K562 (cell line): ENCODE results near the gene AGL. TPM values are rescaled to one million over a fixed set of nuclear protein-coding genes. Genes with fewer than 3 reads are reported as not detected.
A peak's percentile ranks its signal among the peaks of the same experiment; 100 is the strongest.

ENCODE experiments used
- BRD9 ChIP-seq: fragments of 450-650 bp; IDR thresholded peaks from 2 replicates; pipeline ENCODE4 v1.6.1; 2018; ENCODE audit warnings: low read depth; ENCODE audit not compliant: partially characterized antibody
- ELF1 ChIP-seq: fragments of 200-800 bp; sonication (Bioruptor generic); IDR thresholded peaks from 2 replicates; pipeline ENCODE4 v1.6.1; 2016; ENCODE audit warnings: missing genetic modification characterization, missing compliant biosample characterization
- ERF ChIP-seq: fragments of 450-650 bp; formaldehyde crosslinking; IDR thresholded peaks from 2 replicates; pipeline ENCODE4 v1.4.0; 2020; ENCODE audit warnings: mild to moderate bottlenecking, mixed read lengths
- HNRNPL ChIP-seq: fragments of 200-400 bp; formaldehyde crosslinking; IDR thresholded peaks from 2 replicates; pipeline ENCODE4 v1.6.1; 2017; ENCODE audit warnings: low read depth, mild to moderate bottlenecking, low read length
- PHF20 ChIP-seq: fragments of 450-650 bp; IDR thresholded peaks from 2 replicates; pipeline ENCODE4 v1.6.1; 2018; ENCODE audit not compliant: partially characterized antibody
- POLR2G ChIP-seq: fragments of 200-400 bp; formaldehyde crosslinking; IDR thresholded peaks from 2 replicates; pipeline ENCODE4 v1.6.1; 2017; ENCODE audit warnings: low read depth, mild to moderate bottlenecking, antibody characterized with exemption, low read length, moderate library complexity
- SRSF7 ChIP-seq: fragments of 200-400 bp; formaldehyde crosslinking; optimal IDR thresholded peaks from 2 replicates; pipeline ENCODE3; 2017; ENCODE audit warnings: mild to moderate bottlenecking, low read depth, low read length
- TSC22D4 ChIP-seq: fragments of 450-650 bp; IDR thresholded peaks from 2 replicates; pipeline ENCODE4 v1.6.1; 2016; ENCODE audit warnings: missing genetic modification characterization, missing biosample characterization, control low read depth
- ZNF133 ChIP-seq: fragments of 250-450 bp; sonication (Bioruptor Pico); IDR thresholded peaks from 2 replicates; pipeline ENCODE4 v1.4.0; 2020; ENCODE audit warnings: mild to moderate bottlenecking
- ZNF395 ChIP-seq: fragments of 200-800 bp; sonication (Bioruptor generic); IDR thresholded peaks from 2 replicates; pipeline ENCODE4 v1.6.1; 2017; ENCODE audit warnings: missing genetic modification characterization, missing compliant biosample characterization
- polyA plus RNA-seq, 8 experiments: library from polyadenylated mRNA; depleted of rRNA in 4 of 8; stranded (reverse) in 5 of 8; unstranded in 3 of 8; fragments of >200 nt; fragmentation: Nextera tagmentation in 2 of 8; fragmentation: Illumina TruSeq in 1 of 8; extraction: Ambion mirVana in 2 of 8; extraction: Trizol in 1 of 8; gene quantifications; 2 replicates each; pipeline versions ENCODE4 v1.2.1 to v1.2.3, GENCODE V29; 2011 to 2014; ENCODE audit warnings: inconsistent platforms in 1 of 8, missing spikeins in 1 of 8
- total RNA-seq, 7 experiments: library from RNA; depleted of rRNA in 6 of 7; stranded (reverse); fragments of >200 nt in 6 of 7; fragmentation: Illumina TruSeq in 2 of 7; extraction: Trizol in 2 of 7; gene quantifications; 2 replicates each; pipeline versions ENCODE4 v1.2.1 to v1.2.3, GENCODE V29; 2011 to 2021; ENCODE audit warnings: low replicate concordance in 1 of 7
- TF ChIP-seq, protein P1 (sequence below): fragments of 450-650 bp; formaldehyde crosslinking; IDR thresholded peaks from 2 replicates; pipeline ENCODE4 v1.4.0; 2020; ENCODE audit warnings: mild to moderate bottlenecking, moderate library complexity
- TF ChIP-seq, protein P2 (sequence below): fragments of 150-350 bp; conservative IDR thresholded peaks from 2 replicates; pipeline ENCODE4 v1.6.1; 2014; ENCODE audit warnings: low read length
- TF ChIP-seq, protein P3 (sequence below): fragments of 250-450 bp; sonication (Bioruptor Pico); IDR thresholded peaks from 2 replicates; pipeline ENCODE4 v1.8.0; 2021; ENCODE audit warnings: moderate library complexity, mild to moderate bottlenecking, inconsistent platforms
- TF ChIP-seq, protein P4 (sequence below), 2 experiments: IDR thresholded peaks; 2 replicates each; pipeline ENCODE4 v1.6.1; 2012; ENCODE audit warnings: improper control_type of control experiment in 2 of 2, low read depth in 2 of 2, low read length in 2 of 2, borderline replicate concordance in 1 of 2
- TF ChIP-seq, protein P5 (sequence below), 2 experiments: fragments of 250-450 bp in 1 of 2; fragments of 450-650 bp in 1 of 2; sonication (Bioruptor Pico) in 1 of 2; IDR thresholded peaks; 2 replicates each; pipeline versions ENCODE4 v1.6.1 to v1.8.0; 2016 to 2021; ENCODE audit warnings: mild to moderate bottlenecking in 2 of 2, moderate library complexity in 2 of 2, missing compliant biosample characterization in 1 of 2, missing genetic modification characterization in 1 of 2

AGL gene
- total and polyA plus RNA-seq, 9 of the 15 experiments (the other 6 are each of a cell fraction or from before 2014, with no cell fraction given), result 6.3 to 20.4 (median 12.4) TPM

- no peak for TF ChIP-seq TSC22D4 (tag)
- TF ChIP-seq, protein P1, sequence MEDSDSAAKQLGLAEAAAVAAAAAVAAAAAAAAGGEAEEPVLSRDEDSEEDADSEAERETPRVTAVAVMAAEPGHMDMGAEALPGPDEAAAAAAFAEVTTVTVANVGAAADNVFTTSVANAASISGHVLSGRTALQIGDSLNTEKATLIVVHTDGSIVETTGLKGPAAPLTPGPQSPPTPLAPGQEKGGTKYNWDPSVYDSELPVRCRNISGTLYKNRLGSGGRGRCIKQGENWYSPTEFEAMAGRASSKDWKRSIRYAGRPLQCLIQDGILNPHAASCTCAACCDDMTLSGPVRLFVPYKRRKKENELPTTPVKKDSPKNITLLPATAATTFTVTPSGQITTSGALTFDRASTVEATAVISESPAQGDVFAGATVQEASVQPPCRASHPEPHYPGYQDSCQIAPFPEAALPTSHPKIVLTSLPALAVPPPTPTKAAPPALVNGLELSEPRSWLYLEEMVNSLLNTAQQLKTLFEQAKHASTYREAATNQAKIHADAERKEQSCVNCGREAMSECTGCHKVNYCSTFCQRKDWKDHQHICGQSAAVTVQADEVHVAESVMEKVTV (CRISPR knock-in tag), result no peak
- TF ChIP-seq ZNF395, result peak; percentile 21; the same call in 1 of the 2 replicates
- no peak for TF ChIP-seq ZNF133
- peak; percentile 83; the same call in 1 of the 2 replicates for TF ChIP-seq ERF
- peak; percentile 90 for TF ChIP-seq HNRNPL
- TF ChIP-seq PHF20, result peak; percentile 83
- TF ChIP-seq, protein P2, sequence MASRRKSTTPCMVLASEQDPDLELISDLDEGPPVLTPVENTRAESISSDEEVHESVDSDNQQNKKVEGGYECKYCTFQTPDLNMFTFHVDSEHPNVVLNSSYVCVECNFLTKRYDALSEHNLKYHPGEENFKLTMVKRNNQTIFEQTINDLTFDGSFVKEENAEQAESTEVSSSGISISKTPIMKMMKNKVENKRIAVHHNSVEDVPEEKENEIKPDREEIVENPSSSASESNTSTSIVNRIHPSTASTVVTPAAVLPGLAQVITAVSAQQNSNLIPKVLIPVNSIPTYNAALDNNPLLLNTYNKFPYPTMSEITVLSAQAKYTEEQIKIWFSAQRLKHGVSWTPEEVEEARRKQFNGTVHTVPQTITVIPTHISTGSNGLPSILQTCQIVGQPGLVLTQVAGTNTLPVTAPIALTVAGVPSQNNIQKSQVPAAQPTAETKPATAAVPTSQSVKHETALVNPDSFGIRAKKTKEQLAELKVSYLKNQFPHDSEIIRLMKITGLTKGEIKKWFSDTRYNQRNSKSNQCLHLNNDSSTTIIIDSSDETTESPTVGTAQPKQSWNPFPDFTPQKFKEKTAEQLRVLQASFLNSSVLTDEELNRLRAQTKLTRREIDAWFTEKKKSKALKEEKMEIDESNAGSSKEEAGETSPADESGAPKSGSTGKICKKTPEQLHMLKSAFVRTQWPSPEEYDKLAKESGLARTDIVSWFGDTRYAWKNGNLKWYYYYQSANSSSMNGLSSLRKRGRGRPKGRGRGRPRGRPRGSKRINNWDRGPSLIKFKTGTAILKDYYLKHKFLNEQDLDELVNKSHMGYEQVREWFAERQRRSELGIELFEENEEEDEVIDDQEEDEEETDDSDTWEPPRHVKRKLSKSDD, result peak; percentile 46; the same call in 1 of the 2 replicates
- TF ChIP-seq, protein P3, sequence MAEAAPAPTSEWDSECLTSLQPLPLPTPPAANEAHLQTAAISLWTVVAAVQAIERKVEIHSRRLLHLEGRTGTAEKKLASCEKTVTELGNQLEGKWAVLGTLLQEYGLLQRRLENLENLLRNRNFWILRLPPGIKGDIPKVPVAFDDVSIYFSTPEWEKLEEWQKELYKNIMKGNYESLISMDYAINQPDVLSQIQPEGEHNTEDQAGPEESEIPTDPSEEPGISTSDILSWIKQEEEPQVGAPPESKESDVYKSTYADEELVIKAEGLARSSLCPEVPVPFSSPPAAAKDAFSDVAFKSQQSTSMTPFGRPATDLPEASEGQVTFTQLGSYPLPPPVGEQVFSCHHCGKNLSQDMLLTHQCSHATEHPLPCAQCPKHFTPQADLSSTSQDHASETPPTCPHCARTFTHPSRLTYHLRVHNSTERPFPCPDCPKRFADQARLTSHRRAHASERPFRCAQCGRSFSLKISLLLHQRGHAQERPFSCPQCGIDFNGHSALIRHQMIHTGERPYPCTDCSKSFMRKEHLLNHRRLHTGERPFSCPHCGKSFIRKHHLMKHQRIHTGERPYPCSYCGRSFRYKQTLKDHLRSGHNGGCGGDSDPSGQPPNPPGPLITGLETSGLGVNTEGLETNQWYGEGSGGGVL, result no peak
- TF ChIP-seq SRSF7, result no peak
- TF ChIP-seq BRD9, result no peak
- TF ChIP-seq ELF1 (tag), result peak; percentile 95
- peak; percentile 97 for TF ChIP-seq POLR2G
- TF ChIP-seq, protein P4, sequence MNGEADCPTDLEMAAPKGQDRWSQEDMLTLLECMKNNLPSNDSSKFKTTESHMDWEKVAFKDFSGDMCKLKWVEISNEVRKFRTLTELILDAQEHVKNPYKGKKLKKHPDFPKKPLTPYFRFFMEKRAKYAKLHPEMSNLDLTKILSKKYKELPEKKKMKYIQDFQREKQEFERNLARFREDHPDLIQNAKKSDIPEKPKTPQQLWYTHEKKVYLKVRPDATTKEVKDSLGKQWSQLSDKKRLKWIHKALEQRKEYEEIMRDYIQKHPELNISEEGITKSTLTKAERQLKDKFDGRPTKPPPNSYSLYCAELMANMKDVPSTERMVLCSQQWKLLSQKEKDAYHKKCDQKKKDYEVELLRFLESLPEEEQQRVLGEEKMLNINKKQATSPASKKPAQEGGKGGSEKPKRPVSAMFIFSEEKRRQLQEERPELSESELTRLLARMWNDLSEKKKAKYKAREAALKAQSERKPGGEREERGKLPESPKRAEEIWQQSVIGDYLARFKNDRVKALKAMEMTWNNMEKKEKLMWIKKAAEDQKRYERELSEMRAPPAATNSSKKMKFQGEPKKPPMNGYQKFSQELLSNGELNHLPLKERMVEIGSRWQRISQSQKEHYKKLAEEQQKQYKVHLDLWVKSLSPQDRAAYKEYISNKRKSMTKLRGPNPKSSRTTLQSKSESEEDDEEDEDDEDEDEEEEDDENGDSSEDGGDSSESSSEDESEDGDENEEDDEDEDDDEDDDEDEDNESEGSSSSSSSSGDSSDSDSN (IDR thresholded peaks at IDR 0.05; ENCODE audit: borderline replicate concordance in 1 of 2, low read depth in 2 of 2, low read length in 2 of 2), result peak; percentile 64 to 78; a peak in 2 of 4 replicates
- TF ChIP-seq, protein P5, sequence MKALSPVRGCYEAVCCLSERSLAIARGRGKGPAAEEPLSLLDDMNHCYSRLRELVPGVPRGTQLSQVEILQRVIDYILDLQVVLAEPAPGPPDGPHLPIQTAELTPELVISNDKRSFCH (CRISPR knock-in tag; IDR thresholded peaks at IDR 0.05), result no peak
- TF ChIP-seq, protein P5 (tag; IDR thresholded peaks at IDR 0.05), result 0 out of 2 replicates have a peak, but pooled peaks have one; percentile 27
These were observed at the start of gene AGL (continued) for GRCh38 chr1:99849744-99850458.
